ENCODE measurements around the gene HSF2BP.

DNA sequence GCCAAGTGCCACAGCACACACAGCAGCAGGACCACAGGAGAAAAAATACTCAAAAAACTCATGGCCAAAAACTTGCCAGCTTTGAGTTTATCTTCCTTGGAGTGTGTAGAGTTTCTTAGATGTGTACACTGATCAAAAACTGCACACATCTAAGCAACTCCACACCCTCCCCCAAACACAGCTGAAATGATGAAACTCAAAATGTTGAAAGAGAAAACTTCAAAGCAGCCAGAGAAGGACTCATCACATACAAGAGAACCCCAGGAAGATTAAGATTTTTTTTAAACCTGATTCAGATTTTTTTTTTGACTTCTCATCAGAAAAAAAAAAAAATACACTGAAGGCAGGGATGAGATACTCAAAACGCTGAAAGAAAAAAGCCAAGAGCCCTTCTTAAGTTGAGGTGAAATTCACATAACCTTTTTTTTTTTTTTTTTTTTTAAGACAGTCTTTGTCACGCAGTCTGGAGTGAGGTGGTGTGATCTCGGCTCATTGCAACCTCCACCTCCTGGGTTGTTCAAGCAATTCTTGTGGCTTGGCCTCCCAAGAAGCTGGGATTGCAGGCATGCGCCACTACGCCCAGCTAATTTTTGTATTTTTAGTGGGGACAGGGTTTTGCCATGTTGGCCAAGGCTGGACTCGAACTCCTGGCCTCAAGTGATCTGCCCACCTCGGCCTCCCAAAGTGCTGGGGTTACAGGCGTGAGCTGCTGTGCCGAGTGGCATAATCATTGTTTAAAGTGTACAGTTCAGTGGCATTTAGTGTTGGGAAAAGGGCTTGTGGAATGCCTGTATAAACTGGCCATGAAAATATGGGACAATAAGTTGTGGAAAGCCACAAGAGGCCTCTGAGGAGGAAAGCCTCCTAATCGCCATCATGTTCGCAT, 38.7 kb upstream of the HSF2BP start:
- TF ChIP-seq POLR2AphosphoS5 (IDR thresholded peaks at IDR 0.05) = no peak
- TF ChIP-seq, protein P1, sequence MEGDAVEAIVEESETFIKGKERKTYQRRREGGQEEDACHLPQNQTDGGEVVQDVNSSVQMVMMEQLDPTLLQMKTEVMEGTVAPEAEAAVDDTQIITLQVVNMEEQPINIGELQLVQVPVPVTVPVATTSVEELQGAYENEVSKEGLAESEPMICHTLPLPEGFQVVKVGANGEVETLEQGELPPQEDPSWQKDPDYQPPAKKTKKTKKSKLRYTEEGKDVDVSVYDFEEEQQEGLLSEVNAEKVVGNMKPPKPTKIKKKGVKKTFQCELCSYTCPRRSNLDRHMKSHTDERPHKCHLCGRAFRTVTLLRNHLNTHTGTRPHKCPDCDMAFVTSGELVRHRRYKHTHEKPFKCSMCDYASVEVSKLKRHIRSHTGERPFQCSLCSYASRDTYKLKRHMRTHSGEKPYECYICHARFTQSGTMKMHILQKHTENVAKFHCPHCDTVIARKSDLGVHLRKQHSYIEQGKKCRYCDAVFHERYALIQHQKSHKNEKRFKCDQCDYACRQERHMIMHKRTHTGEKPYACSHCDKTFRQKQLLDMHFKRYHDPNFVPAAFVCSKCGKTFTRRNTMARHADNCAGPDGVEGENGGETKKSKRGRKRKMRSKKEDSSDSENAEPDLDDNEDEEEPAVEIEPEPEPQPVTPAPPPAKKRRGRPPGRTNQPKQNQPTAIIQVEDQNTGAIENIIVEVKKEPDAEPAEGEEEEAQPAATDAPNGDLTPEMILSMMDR (IDR thresholded peaks at IDR 0.05) = no peak

Data from breast epithelium (tissue), 3 donors.